H1 (cell line): ENCODE results near the gene C1S. TPM values are rescaled to one million over a fixed set of nuclear protein-coding genes. Genes with fewer than 3 reads are reported as not detected.

Experiments
- FOSL1 ChIP-seq: IDR thresholded peaks from 2 replicates; pipeline ENCODE4 v1.6.1; 2011; ENCODE audit warnings: mild to moderate bottlenecking, low read depth, low read length, moderate library complexity; ENCODE audit not compliant: insufficient read depth
- SP1 ChIP-seq: IDR thresholded peaks from 2 replicates; pipeline ENCODE4 v1.6.1; 2011; ENCODE audit warnings: low read depth, low read length
- polyA plus RNA-seq, 7 experiments: library from polyadenylated mRNA; depleted of rRNA in 3 of 7; stranded (reverse) in 5 of 7; unstranded in 2 of 7; fragments of >200 nt in 5 of 7; fragments of 200-250 nt in 2 of 7; gene quantifications; 1 replicate in 5 of 7; 2 replicates in 1 of 7; 4 replicates in 1 of 7; pipeline versions ENCODE4 v1.2.1 to v1.2.3, GENCODE V29; 2011 to 2013; ENCODE audit warnings: missing spikeins in 2 of 7, mixed read lengths in 2 of 7
- total RNA-seq: library from RNA; stranded (reverse); fragmentation: NEBNext Ultra II Directional; extraction: Animal tissue kit (Norgen Biotek cat#: 25700); gene quantifications from 2 replicates; pipeline ENCODE4 v1.2.1, GENCODE V29; 2021
- TF ChIP-seq, protein P1 (sequence below): fragments of 300-600 bp; sonication (generic); IDR thresholded peaks from 2 replicates; pipeline ENCODE4 v1.7.1; 2012; ENCODE audit warnings: low read length, moderate library complexity, mild to moderate bottlenecking, inconsistent platforms; ENCODE audit not compliant: insufficient replicate concordance
- TF ChIP-seq, protein P2 (sequence below), 3 experiments: IDR thresholded peaks; 1 replicate in 2 of 3; 2 replicates in 1 of 3; pipeline versions ENCODE4 v1.5.1 to v1.6.1; 2011; ENCODE audit warnings: low read length in 3 of 3, mild to moderate bottlenecking in 3 of 3, inconsistent platforms in 2 of 3, low read depth in 1 of 3, moderate library complexity in 1 of 3; ENCODE audit not compliant: insufficient read depth in 1 of 3; ENCODE audit errors: control extremely low read depth in 1 of 3
- TF ChIP-seq, protein P3 (sequence below): IDR thresholded peaks from 2 replicates; pipeline ENCODE4 v1.6.1; 2012; ENCODE audit warnings: low read length, inconsistent platforms

The C1S gene
- total and polyA plus RNA-seq, 2 of the 8 experiments (the other 6 are each of a cell fraction or from before 2014, with no cell fraction given): 4.4 to 7.3 TPM

DNA sequence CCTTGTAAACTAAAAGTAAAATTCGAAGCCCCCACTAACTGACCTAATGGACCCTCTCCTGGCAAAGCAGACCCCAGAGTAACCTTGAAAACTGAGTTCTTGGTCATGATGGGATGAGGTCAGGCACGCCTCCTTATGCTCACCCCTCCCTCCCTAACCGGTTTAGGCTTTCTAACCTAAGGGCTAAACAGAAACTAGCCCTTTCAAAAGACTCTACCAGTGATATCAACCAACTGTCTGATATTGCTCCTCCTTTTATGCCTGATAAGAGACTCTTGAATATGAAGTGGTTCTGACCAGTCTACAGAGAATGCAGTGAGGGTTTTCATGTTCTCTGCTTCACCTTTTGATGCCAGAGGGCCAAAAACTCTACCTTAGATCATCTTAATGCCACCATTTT is 37.4 kb upstream of the C1S start (continued):
- TF ChIP-seq, protein P1, sequence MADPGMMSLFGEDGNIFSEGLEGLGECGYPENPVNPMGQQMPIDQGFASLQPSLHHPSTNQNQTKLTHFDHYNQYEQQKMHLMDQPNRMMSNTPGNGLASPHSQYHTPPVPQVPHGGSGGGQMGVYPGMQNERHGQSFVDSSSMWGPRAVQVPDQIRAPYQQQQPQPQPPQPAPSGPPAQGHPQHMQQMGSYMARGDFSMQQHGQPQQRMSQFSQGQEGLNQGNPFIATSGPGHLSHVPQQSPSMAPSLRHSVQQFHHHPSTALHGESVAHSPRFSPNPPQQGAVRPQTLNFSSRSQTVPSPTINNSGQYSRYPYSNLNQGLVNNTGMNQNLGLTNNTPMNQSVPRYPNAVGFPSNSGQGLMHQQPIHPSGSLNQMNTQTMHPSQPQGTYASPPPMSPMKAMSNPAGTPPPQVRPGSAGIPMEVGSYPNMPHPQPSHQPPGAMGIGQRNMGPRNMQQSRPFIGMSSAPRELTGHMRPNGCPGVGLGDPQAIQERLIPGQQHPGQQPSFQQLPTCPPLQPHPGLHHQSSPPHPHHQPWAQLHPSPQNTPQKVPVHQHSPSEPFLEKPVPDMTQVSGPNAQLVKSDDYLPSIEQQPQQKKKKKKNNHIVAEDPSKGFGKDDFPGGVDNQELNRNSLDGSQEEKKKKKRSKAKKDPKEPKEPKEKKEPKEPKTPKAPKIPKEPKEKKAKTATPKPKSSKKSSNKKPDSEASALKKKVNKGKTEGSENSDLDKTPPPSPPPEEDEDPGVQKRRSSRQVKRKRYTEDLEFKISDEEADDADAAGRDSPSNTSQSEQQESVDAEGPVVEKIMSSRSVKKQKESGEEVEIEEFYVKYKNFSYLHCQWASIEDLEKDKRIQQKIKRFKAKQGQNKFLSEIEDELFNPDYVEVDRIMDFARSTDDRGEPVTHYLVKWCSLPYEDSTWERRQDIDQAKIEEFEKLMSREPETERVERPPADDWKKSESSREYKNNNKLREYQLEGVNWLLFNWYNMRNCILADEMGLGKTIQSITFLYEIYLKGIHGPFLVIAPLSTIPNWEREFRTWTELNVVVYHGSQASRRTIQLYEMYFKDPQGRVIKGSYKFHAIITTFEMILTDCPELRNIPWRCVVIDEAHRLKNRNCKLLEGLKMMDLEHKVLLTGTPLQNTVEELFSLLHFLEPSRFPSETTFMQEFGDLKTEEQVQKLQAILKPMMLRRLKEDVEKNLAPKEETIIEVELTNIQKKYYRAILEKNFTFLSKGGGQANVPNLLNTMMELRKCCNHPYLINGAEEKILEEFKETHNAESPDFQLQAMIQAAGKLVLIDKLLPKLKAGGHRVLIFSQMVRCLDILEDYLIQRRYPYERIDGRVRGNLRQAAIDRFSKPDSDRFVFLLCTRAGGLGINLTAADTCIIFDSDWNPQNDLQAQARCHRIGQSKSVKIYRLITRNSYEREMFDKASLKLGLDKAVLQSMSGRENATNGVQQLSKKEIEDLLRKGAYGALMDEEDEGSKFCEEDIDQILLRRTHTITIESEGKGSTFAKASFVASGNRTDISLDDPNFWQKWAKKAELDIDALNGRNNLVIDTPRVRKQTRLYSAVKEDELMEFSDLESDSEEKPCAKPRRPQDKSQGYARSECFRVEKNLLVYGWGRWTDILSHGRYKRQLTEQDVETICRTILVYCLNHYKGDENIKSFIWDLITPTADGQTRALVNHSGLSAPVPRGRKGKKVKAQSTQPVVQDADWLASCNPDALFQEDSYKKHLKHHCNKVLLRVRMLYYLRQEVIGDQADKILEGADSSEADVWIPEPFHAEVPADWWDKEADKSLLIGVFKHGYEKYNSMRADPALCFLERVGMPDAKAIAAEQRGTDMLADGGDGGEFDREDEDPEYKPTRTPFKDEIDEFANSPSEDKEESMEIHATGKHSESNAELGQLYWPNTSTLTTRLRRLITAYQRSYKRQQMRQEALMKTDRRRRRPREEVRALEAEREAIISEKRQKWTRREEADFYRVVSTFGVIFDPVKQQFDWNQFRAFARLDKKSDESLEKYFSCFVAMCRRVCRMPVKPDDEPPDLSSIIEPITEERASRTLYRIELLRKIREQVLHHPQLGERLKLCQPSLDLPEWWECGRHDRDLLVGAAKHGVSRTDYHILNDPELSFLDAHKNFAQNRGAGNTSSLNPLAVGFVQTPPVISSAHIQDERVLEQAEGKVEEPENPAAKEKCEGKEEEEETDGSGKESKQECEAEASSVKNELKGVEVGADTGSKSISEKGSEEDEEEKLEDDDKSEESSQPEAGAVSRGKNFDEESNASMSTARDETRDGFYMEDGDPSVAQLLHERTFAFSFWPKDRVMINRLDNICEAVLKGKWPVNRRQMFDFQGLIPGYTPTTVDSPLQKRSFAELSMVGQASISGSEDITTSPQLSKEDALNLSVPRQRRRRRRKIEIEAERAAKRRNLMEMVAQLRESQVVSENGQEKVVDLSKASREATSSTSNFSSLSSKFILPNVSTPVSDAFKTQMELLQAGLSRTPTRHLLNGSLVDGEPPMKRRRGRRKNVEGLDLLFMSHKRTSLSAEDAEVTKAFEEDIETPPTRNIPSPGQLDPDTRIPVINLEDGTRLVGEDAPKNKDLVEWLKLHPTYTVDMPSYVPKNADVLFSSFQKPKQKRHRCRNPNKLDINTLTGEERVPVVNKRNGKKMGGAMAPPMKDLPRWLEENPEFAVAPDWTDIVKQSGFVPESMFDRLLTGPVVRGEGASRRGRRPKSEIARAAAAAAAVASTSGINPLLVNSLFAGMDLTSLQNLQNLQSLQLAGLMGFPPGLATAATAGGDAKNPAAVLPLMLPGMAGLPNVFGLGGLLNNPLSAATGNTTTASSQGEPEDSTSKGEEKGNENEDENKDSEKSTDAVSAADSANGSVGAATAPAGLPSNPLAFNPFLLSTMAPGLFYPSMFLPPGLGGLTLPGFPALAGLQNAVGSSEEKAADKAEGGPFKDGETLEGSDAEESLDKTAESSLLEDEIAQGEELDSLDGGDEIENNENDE: no peak
- TF ChIP-seq, protein P2, sequence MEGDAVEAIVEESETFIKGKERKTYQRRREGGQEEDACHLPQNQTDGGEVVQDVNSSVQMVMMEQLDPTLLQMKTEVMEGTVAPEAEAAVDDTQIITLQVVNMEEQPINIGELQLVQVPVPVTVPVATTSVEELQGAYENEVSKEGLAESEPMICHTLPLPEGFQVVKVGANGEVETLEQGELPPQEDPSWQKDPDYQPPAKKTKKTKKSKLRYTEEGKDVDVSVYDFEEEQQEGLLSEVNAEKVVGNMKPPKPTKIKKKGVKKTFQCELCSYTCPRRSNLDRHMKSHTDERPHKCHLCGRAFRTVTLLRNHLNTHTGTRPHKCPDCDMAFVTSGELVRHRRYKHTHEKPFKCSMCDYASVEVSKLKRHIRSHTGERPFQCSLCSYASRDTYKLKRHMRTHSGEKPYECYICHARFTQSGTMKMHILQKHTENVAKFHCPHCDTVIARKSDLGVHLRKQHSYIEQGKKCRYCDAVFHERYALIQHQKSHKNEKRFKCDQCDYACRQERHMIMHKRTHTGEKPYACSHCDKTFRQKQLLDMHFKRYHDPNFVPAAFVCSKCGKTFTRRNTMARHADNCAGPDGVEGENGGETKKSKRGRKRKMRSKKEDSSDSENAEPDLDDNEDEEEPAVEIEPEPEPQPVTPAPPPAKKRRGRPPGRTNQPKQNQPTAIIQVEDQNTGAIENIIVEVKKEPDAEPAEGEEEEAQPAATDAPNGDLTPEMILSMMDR (IDR thresholded peaks at IDR 0.05; ENCODE audit: control extremely low read depth in 1 of 3, insufficient read depth in 1 of 3, low read depth in 1 of 3, low read length in 3 of 3): no peak
- TF ChIP-seq SP1: no peak
- TF ChIP-seq FOSL1: no peak
- TF ChIP-seq, protein P3, sequence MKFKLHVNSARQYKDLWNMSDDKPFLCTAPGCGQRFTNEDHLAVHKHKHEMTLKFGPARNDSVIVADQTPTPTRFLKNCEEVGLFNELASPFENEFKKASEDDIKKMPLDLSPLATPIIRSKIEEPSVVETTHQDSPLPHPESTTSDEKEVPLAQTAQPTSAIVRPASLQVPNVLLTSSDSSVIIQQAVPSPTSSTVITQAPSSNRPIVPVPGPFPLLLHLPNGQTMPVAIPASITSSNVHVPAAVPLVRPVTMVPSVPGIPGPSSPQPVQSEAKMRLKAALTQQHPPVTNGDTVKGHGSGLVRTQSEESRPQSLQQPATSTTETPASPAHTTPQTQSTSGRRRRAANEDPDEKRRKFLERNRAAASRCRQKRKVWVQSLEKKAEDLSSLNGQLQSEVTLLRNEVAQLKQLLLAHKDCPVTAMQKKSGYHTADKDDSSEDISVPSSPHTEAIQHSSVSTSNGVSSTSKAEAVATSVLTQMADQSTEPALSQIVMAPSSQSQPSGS: no peak
